ENCODE results near the gene HSF2BP.
"Not testable (repeated sequence)": the region's sequence is repeated elsewhere in the genome, so short reads cannot be mapped to it uniquely, and the experiment has no call there.

The HSF2BP gene

DNA sequence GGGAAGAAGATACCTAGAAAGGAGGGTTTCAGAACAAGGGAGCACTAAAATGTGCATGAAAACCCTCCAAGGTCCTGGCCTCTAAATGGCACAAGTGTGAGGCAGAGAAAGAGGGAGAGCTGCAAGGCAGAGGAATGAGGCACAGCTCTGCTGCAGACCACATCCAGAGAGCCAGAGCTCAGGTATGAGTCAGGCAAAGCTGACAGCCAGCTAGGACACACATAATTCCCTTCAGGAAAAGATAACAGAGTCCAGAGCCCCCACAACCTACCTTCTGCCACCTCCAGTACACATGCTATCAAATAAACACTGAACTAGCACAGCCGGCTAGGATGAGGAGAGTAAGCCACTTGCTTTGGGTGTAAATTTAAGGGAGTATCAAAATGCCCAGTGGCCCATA is 62.2 kb downstream of the HSF2BP start:
- H3K4me1 Mint-ChIP-seq = peaks cover 34% of the 10 kb centered on the region
- H3K36me3 Mint-ChIP-seq (ENCODE audit: low read depth) = peaks cover 3% of the 10 kb centered on the region
- H3K27ac Mint-ChIP-seq = no peak overlapping the region
- peaks cover 2% of the 10 kb centered on the region for H3K9me3 Mint-ChIP-seq
- no peaks in the 10 kb centered on the region for H3K27me3 Mint-ChIP-seq (ENCODE audit: low read depth)
- TF ChIP-seq, protein P1, sequence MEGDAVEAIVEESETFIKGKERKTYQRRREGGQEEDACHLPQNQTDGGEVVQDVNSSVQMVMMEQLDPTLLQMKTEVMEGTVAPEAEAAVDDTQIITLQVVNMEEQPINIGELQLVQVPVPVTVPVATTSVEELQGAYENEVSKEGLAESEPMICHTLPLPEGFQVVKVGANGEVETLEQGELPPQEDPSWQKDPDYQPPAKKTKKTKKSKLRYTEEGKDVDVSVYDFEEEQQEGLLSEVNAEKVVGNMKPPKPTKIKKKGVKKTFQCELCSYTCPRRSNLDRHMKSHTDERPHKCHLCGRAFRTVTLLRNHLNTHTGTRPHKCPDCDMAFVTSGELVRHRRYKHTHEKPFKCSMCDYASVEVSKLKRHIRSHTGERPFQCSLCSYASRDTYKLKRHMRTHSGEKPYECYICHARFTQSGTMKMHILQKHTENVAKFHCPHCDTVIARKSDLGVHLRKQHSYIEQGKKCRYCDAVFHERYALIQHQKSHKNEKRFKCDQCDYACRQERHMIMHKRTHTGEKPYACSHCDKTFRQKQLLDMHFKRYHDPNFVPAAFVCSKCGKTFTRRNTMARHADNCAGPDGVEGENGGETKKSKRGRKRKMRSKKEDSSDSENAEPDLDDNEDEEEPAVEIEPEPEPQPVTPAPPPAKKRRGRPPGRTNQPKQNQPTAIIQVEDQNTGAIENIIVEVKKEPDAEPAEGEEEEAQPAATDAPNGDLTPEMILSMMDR (IDR thresholded peaks at IDR 0.05; ENCODE audit: unreplicated experiment in 3 of 3) = no peak
- no peak overlapping the region for H3K4me3 Mint-ChIP-seq

DNA sequence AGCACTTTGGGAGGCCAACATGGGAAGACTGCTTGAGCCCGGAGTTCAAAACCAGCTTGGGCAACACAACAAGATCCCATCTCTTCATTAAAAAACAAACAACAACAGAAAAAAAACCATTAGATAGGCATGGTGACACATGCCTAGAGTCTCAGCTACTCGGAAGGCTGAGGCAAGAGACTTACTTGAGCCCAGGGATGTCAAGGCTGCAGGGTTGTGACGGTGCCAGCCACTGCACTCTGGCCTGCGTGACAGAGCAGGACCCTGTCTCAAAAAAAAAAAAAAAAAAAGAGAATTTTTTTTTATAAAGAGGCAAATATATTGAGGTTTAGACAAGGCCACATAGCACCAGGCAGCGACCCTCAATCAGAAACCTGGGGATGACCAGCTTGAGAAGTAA is 62.7 kb downstream of the HSF2BP start:
- H3K4me1 Mint-ChIP-seq = peaks cover 34% of the 10 kb centered on the region
- H3K36me3 Mint-ChIP-seq (ENCODE audit: low read depth) = peaks cover 3% of the 10 kb centered on the region
- no peak overlapping the region for H3K27ac Mint-ChIP-seq
- H3K4me3 Mint-ChIP-seq = no peak overlapping the region
- no peaks in the 10 kb centered on the region for H3K27me3 Mint-ChIP-seq (ENCODE audit: low read depth)
- H3K9me3 Mint-ChIP-seq = peaks cover 2% of the 10 kb centered on the region
- TF ChIP-seq, protein P1 (IDR thresholded peaks at IDR 0.05; ENCODE audit: unreplicated experiment in 3 of 3) = no peak

DNA sequence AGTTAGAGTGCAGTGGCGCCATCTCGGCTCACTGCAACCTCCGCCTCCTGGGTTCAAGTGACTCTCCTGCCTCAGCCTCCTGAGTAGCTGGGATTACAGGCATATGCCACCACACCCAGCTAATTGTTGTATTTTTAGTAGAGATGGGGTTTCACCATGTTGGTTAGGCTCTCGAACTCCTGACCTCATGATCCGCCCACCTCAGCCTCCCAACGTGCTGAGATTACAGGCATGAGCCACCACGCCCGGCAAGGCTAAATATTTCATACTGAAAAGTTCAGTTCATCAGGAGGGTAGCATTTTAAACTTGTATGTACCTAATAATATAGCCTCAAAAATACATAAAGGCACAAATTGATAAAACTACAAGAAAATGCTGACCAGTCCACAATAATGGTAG is 63.5 kb downstream of the HSF2BP start:
- not testable (repeated sequence) for H3K36me3 Mint-ChIP-seq (ENCODE audit: low read depth); H3K27ac Mint-ChIP-seq; H3K27me3 Mint-ChIP-seq (ENCODE audit: low read depth); H3K4me3 Mint-ChIP-seq; H3K9me3 Mint-ChIP-seq
- H3K4me1 Mint-ChIP-seq = peaks cover 28% of the 10 kb centered on the region

DNA sequence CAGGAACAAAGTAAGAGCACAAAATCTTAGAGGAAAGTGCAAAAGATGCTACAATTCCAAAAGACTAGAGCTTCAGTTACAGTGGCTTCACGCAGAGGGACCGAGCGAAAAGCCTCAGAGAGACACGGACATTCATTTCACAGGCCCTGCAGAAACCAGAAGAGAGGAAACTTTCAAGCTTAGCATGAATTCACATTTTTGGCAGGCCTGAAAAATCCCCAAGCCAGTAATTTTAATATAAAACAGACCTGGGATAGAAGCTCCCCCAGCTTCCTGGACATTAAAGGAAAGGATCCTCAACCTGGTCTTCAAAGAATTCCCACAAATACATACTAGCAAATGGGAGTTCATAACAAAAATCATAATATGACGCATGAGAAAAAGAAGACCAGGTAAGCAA is 66.2 kb downstream of the HSF2BP start:
- Mint-ChIP-seq H3K27me3 (ENCODE audit: low read depth) (no peaks in the 10 kb centered on the region), H3K9me3 (peaks cover 2% of the 10 kb centered on the region), H3K4me3 (no peak overlapping the region), H3K36me3 (ENCODE audit: low read depth) (peaks cover 3% of the 10 kb centered on the region), H3K27ac (peak overlapping the region; percentile 19 to 59 (median 48)), H3K4me1 (peaks cover 15% of the 10 kb centered on the region)
- TF ChIP-seq, protein P1 (IDR thresholded peaks at IDR 0.05; ENCODE audit: unreplicated experiment in 3 of 3) = no peak

DNA sequence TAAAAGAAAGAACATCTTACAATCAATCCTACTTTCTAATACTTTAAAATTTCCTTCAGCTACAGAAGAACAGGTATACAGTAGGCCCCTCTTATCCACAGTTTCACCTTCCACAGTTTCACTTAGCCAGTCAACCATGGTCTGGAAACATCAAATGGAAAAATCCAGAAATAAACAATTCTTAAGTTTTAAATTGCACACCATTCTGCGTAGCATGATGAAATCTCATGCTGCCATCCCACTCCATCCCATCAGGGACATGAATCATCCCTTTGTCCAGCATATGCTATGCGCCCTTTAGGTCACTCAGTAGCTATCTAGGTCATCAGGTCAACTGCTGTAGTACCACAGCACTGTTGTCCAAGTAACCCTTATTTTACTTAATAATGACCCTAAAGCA is 67.7 kb downstream of the HSF2BP start:
- TF ChIP-seq, protein P1 (IDR thresholded peaks at IDR 0.05; ENCODE audit: unreplicated experiment in 3 of 3) = no peak
- no peaks in the 10 kb centered on the region for H3K27me3 Mint-ChIP-seq (ENCODE audit: low read depth)
- H3K4me1 Mint-ChIP-seq = peaks cover 23% of the 10 kb centered on the region
- peaks cover 2% of the 10 kb centered on the region for H3K9me3 Mint-ChIP-seq
- H3K27ac Mint-ChIP-seq = no peak overlapping the region
- peaks cover 3% of the 10 kb centered on the region for H3K36me3 Mint-ChIP-seq (ENCODE audit: low read depth)
- no peak overlapping the region for H3K4me3 Mint-ChIP-seq

DNA sequence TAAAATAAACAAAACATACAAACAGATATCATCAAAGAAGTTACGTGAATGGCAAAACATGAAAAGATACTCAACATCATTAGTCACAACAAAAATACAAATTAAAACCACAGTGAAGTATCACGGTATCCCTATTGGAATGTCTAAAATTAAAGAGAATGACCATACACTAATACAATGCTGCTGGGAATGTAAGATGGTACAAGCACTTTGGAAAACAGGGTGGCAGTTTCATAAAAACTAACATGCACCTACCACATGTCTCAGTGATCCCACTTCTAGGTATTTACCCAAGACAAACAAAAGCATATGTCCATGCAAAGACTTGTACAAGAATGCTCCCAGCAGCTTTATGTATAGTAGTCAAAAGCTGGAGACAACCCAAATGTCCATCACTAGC is 69.1 kb downstream of the HSF2BP start:
- Mint-ChIP-seq H3K27ac (no peak overlapping the region), H3K4me3 (no peak overlapping the region), H3K9me3 (peaks cover 2% of the 10 kb centered on the region), H3K4me1 (peaks cover 34% of the 10 kb centered on the region), H3K36me3 (ENCODE audit: low read depth) (peaks cover 3% of the 10 kb centered on the region), H3K27me3 (ENCODE audit: low read depth) (no peaks in the 10 kb centered on the region)
- TF ChIP-seq, protein P1 (IDR thresholded peaks at IDR 0.05; ENCODE audit: unreplicated experiment in 3 of 3) = no peak
